A549 treated with CpdA at 1 μM for 4 hours (cell line): ENCODE results near the gene TREML2. TPM values are rescaled to one million over a fixed set of nuclear protein-coding genes. Genes with fewer than 3 reads are reported as not detected.

Experiments
- total RNA-seq: library from RNA; stranded (reverse); fragments of 200-300 nt; extraction: Qiagen RNA extraction; gene quantifications from 5 replicates; pipeline ENCODE4 v1.2.3, GENCODE V29; 2022; ENCODE audit warnings: low read depth

TREML2 gene
- total RNA-seq = not detected in 5 replicates

GRCh38 chr6:41200901-41201763, at the start of gene TREML2:
TSS of gene TREML2 (minus strand) at chr6:41201149. CDS start at chr6:41201008, 141 bp downstream.

DNA sequence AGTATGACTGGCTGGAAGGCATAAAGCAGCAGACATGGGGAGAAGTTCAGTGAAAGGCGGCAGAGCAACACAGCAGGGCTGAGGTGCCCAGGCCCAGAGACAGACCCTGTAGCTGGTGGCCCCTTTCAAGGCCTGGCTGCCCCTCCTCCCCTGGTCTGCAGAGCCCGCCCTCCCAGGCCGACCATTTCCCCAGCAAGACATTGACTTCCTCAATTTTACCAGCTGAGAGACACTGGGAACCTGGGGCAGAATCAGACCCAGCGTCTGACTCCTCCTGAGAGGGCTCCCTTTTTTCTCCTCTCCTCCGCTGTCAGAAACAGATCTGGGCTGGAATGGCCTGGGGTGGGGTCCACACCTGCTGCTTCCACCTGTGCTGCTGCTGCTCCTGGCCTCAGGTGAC, 27.1 kb upstream of the TREML2 start, which contains the start of gene TREML4:
Gene TREML4 (plus strand): TSS at position 254 of the 400 bp plus-strand sequence. CDS start 79 bp downstream, at position 333.

DNA sequence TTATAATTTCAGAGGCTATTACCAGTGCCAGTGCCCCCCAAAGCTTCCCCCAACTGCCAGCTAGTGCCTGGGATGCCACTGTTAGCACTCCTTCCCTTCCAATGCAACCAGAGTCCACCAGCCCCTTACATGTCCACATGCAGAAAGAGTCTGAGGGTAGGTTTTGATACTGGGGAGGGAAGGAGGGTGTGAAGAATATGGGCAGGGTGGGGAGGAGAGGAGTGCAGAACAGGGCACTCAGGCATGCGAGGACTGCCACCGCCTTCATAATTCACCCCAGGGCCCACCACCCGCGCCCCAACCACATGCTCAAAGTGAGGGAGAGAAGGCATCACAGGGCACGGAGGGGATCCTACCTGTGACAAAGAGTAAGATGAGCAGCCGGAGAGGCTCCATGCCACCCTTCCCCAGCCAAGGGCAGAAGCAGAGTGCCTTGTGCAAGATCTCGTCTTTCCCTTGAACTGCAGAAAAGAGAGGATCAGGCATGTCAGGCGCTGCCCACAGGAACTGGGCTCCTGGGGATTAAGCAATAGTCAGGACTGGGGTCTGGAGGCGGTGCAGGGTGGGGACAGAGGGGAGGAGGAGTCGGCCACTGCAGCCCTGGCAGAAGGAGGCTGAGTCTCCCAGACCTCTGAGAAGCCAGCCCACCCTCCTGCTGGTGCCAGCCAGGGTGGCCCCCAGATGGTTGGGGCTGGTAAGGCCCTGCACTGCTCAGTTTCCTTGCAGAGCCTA, 38.1 kb downstream of the TREML2 start, which contains the start of gene TREM2:
Gene TREM2 (minus strand): TSS at position 430 of the 732 bp plus-strand sequence. CDS start 34 bp downstream, at position 396.

DNA sequence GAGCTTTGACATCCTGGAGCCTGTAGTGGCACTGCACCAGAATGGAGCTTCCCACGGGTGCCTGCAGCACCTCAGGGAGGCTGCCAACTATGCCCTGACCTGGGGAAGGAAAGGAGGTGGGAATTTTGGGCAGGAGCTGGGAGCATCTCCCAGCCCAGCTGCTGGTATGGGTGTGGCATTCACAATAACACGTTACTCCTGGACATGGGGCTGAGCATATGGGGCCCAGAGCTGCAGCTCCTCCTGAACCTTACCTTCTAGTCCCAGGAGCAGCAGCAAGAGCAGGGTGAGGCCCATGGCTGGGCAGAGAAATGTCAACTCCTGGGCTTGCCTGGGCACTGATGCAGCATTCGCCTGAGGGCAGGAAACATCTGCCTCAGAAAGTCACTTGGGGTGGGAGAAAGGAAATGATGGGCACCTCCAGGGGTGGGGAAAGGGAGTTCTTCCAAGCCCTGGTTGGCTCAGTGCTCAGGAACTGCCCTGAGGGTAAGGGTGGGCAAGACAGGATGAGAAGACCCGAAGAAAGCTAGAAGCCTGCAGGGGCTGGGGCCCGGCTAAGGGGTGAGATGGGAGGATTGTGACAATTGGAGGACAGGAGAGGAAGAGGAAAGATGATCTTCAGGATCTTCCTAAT, 46.8 kb downstream of the TREML2 start, which contains the start of gene TREML1:
Gene TREML1 (minus strand): TSS at position 356 of the 634 bp plus-strand sequence. CDS start 59 bp downstream, at position 297.

Other genes starting within 250 kb of the TREML2 start
- 0.20 to 0.40 TPM (median 0.34 TPM) in 5 replicates for gene UNC5CL, start 161.9 kb downstream of the TREML2 start, total RNA-seq
- gene TSPO2, start 158.7 kb downstream of the TREML2 start, total RNA-seq = 0.10 TPM in 1 of 5 replicates, not detected in the others
- gene APOBEC2, start 147.9 kb downstream of the TREML2 start, total RNA-seq = not detected in 5 replicates
- gene OARD1, start 128.8 kb downstream of the TREML2 start, total RNA-seq = 18.8 to 23.2 TPM (median 20.5 TPM) in 5 replicates
- gene NFYA, start 128.2 kb downstream of the TREML2 start, total RNA-seq = 11.5 to 15.4 TPM (median 14.2 TPM) in 5 replicates
- gene TREML1, start 46.8 kb downstream of the TREML2 start, total RNA-seq = not detected in 5 replicates
- not detected in 5 replicates for gene TREM2, start 38.0 kb downstream of the TREML2 start, total RNA-seq
- gene TREML4, start 27.2 kb upstream of the TREML2 start, total RNA-seq = not detected in 5 replicates
- 0.23 to 0.49 TPM (median 0.29 TPM) in 3 of 5 replicates, not detected in the others for gene TREM1, start 85.5 kb upstream of the TREML2 start, total RNA-seq
- gene NCR2, start 134.5 kb upstream of the TREML2 start, total RNA-seq = not detected in 5 replicates